Ectodermal cell (in vitro differentiated cells): Measurements from ENCODE around the gene SPINK8.
"Not testable (repeated sequence)": the region's sequence is repeated elsewhere in the genome, so short reads cannot be mapped to it uniquely, and the experiment has no call there.

Experiments used
- H3K27ac ChIP-seq: 2 replicates; pipeline ENCODE4 v1.7.0; 2013; ENCODE audit warnings: mild to moderate bottlenecking, low read depth, low read length; ENCODE audit not compliant: insufficient read depth, poor library complexity, severe bottlenecking
- H3K27me3 ChIP-seq: 2 replicates; pipeline ENCODE4 v1.7.0; 2013; ENCODE audit warnings: mild to moderate bottlenecking, low read length; ENCODE audit not compliant: insufficient read depth, control insufficient read depth, poor library complexity, severe bottlenecking
- H3K36me3 ChIP-seq: one replicate; pipeline ENCODE4 v1.7.0; 2013; ENCODE audit warnings: low read length; ENCODE audit not compliant: control insufficient read depth, insufficient read depth
- H3K4me1 ChIP-seq: one replicate; pipeline ENCODE4 v1.7.0; 2013; ENCODE audit warnings: low read length; ENCODE audit not compliant: control insufficient read depth, insufficient read depth
- H3K4me3 ChIP-seq: 2 replicates; pipeline ENCODE4 v1.7.0; 2013; ENCODE audit warnings: low read depth, low read length, control low read depth; ENCODE audit not compliant: insufficient read depth
- H3K9me3 ChIP-seq: 2 replicates; pipeline ENCODE4 v1.7.0; 2013; ENCODE audit warnings: mild to moderate bottlenecking, low read length, moderate library complexity; ENCODE audit not compliant: control insufficient read depth
- WGBS, 2 experiments: methylation state at CpG; one replicate each; pipeline ENCODE4 v1.1.7; 2013; ENCODE audit warnings: missing lambda C conversion rate in 2 of 2; 5-methylcytosine and 5-hydroxymethylcytosine counted together

Gene SPINK8

GRCh38 chr3:48285132-48285531, 48.3 kb downstream of the SPINK8 start:
- Histone ChIP-seq H3K4me3 (no peak overlapping the region), H3K27ac (no peak overlapping the region)
- 78 to 90% methylated on average over 1 of the region's 1 CpG for WGBS, 2 experiments

GRCh38 chr3:48280881-48281280, 52.6 kb downstream of the SPINK8 start:
- Histone ChIP-seq H3K27ac (no peak overlapping the region), H3K4me3 (no peak overlapping the region)
- WGBS, 2 experiments, result 96% methylated on average over 4 of the region's 4 CpGs

More at GRCh38 chr3:48285132-48285531, 48.3 kb downstream of the SPINK8 start:
- peaks cover 6% of the 10 kb centered on the region for H3K36me3 ChIP-seq
- H3K27me3 ChIP-seq, result no peaks in the 10 kb centered on the region
- H3K9me3 ChIP-seq, result no peaks in the 10 kb centered on the region
- no peaks in the 10 kb centered on the region for H3K4me1 ChIP-seq

GRCh38 chr3:48278884-48279559, 54.4 kb downstream of the SPINK8 start:
- no peaks in the 10 kb centered on the region for H3K27me3 ChIP-seq
- H3K27ac ChIP-seq, result peak overlapping the region; percentile 19
- peaks cover 3% of the 10 kb centered on the region for H3K4me1 ChIP-seq
- no peaks in the 10 kb centered on the region for H3K9me3 ChIP-seq
- no peak overlapping the region for H3K4me3 ChIP-seq
- no peaks in the 10 kb centered on the region for H3K36me3 ChIP-seq
- 64 to 67% methylated on average over 4 of the region's 4 CpGs for WGBS, 2 experiments

More at GRCh38 chr3:48280881-48281280, 52.6 kb downstream of the SPINK8 start:
- Histone ChIP-seq H3K4me1 (peaks cover 3% of the 10 kb centered on the region), H3K36me3 (no peaks in the 10 kb centered on the region), H3K27me3 (no peaks in the 10 kb centered on the region), H3K9me3 (no peaks in the 10 kb centered on the region)

GRCh38 chr3:48276911-48277641, 56.4 kb downstream of the SPINK8 start:
- H3K4me3 ChIP-seq, result no peak overlapping the region
- H3K9me3 ChIP-seq, result no peaks in the 10 kb centered on the region
- H3K27ac ChIP-seq, result no peak overlapping the region
- WGBS, 2 experiments, result 88 to 91% methylated on average over 6 of the region's 7 CpGs
- peaks cover 3% of the 10 kb centered on the region for H3K4me1 ChIP-seq
- no peaks in the 10 kb centered on the region for H3K36me3 ChIP-seq
- H3K27me3 ChIP-seq, result no peaks in the 10 kb centered on the region

GRCh38 chr3:48275287-48276027, 58.0 kb downstream of the SPINK8 start:
- WGBS, 2 experiments, result 92 to 100% methylated on average over 6 of the region's 8 CpGs
- Histone ChIP-seq H3K27me3 (no peaks in the 10 kb centered on the region), H3K4me3 (no peak overlapping the region), H3K36me3 (peaks cover 8% of the 10 kb centered on the region), H3K4me1 (peaks cover 3% of the 10 kb centered on the region), H3K9me3 (no peaks in the 10 kb centered on the region), H3K27ac (no peak overlapping the region)

- no peaks in the 10 kb centered on the region for H3K9me3 ChIP-seq
- no peak overlapping the region for H3K4me3 ChIP-seq
- peaks cover 3% of the 10 kb centered on the region for H3K4me1 ChIP-seq
- 94 to 95% methylated on average over 10 of the region's 10 CpGs for whole genome bisulfite sequencing, 2 experiments
- no peak overlapping the region for H3K27ac ChIP-seq
- peaks cover 18% of the 10 kb centered on the region for H3K36me3 ChIP-seq
- H3K27me3 ChIP-seq, result no peaks in the 10 kb centered on the region
Measured at GRCh38 chr3:48274452-48274851, 59.0 kb downstream of the SPINK8 start.

- Histone ChIP-seq H3K27me3 (no peaks in the 10 kb centered on the region), H3K4me1 (peaks cover 3% of the 10 kb centered on the region), H3K9me3 (no peaks in the 10 kb centered on the region), H3K4me3 (no peak overlapping the region), H3K36me3 (peaks cover 25% of the 10 kb centered on the region), H3K27ac (no peak overlapping the region)
- 51 to 52% methylated on average over 9 of the region's 9 CpGs for whole genome bisulfite sequencing, 2 experiments
Measured at GRCh38 chr3:48273594-48274211, 59.8 kb downstream of the SPINK8 start.

- Histone ChIP-seq H3K4me1 (no peaks in the 10 kb centered on the region), H3K36me3 (peaks cover 32% of the 10 kb centered on the region)
Measured at GRCh38 chr3:48271763-48272498, 61.5 kb downstream of the SPINK8 start.

GRCh38 chr3:48271223-48271622, 62.2 kb downstream of the SPINK8 start:
- not testable (repeated sequence) for H3K27ac ChIP-seq, H3K9me3 ChIP-seq, H3K27me3 ChIP-seq, H3K4me3 ChIP-seq, H3K4me1 ChIP-seq
- H3K36me3 ChIP-seq, result peaks cover 35% of the 10 kb centered on the region
- WGBS, 2 experiments, result 93 to 94% methylated on average over 10 of the region's 10 CpGs

More at GRCh38 chr3:48271763-48272498, 61.5 kb downstream of the SPINK8 start:
- Histone ChIP-seq H3K4me3 (no peak overlapping the region), H3K27ac (no peak overlapping the region), H3K9me3 (no peaks in the 10 kb centered on the region), H3K27me3 (no peaks in the 10 kb centered on the region)
- WGBS, 2 experiments, result 96% methylated on average over 38 of the region's 38 CpGs
